Fibroblast of lung (primary cell): Measurements from ENCODE around the gene NLE1.

Experiments
- EZH2 ChIP-seq: IDR thresholded peaks from 2 replicates; pipeline ENCODE4 v1.5.1; 2012; ENCODE audit warnings: low read length, control low read depth, mild to moderate bottlenecking; ENCODE audit errors: missing control alignments
- TF ChIP-seq, protein P1 (sequence below), 2 donors: IDR thresholded peaks in 1 of 2; conservative IDR thresholded peaks in 1 of 2; 1 replicate in 1 of 2; 2 replicates in 1 of 2; pipeline ENCODE4 v1.5.1; 2011 to 2012; ENCODE audit warnings: low read length in 2 of 2, control low read depth in 1 of 2, inconsistent platforms in 1 of 2, low read depth in 1 of 2, mild to moderate bottlenecking in 1 of 2

DNA sequence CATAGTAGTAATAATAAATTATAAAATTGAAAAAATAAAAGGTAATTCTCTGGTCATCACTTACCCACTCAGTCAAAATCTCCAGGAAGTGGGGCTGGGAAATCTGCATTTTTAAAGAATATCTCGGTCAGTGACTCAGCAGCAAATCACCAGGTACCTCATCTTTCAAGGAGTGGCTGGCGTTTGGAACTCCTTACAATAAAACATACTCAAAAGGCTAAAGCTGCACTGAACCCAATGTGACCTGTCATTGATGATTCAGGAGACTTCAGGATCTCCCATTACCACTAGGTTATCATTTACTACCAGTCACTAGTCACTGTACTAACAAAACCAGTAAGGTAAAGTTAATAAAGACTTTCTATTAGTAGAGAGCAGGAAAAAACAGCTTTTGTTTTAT is 57.1 kb downstream of the NLE1 start:
- TF ChIP-seq, protein P1, sequence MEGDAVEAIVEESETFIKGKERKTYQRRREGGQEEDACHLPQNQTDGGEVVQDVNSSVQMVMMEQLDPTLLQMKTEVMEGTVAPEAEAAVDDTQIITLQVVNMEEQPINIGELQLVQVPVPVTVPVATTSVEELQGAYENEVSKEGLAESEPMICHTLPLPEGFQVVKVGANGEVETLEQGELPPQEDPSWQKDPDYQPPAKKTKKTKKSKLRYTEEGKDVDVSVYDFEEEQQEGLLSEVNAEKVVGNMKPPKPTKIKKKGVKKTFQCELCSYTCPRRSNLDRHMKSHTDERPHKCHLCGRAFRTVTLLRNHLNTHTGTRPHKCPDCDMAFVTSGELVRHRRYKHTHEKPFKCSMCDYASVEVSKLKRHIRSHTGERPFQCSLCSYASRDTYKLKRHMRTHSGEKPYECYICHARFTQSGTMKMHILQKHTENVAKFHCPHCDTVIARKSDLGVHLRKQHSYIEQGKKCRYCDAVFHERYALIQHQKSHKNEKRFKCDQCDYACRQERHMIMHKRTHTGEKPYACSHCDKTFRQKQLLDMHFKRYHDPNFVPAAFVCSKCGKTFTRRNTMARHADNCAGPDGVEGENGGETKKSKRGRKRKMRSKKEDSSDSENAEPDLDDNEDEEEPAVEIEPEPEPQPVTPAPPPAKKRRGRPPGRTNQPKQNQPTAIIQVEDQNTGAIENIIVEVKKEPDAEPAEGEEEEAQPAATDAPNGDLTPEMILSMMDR (conservative IDR thresholded peaks at IDR 0.05 in 1 of 2, IDR thresholded peaks at IDR 0.05 in 1 of 2; ENCODE audit: low read depth in 1 of 2, low read length in 2 of 2), result no peak
- no peak for TF ChIP-seq EZH2
